Activated T-helper 2 cell treated with anti-CD3 and anti-CD28 coated beads, Interferon-gamma antibody, Interleukin-2, Interleukin-4, amounts not matched to agents 10 μg/mL and 5 μg/mL and 100 μg/mL, durations not matched to agents 14 hours and 24 hours and 36 hours (primary cell): ENCODE results near the gene VIPR2. TPM values are rescaled to one million over a fixed set of nuclear protein-coding genes. Genes with fewer than 3 reads are reported as not detected.

Experiments used
- DNase-seq: peaks from one replicate; pipeline ENCODE4 v3.0.0; 2021; ENCODE audit warnings: low spot score
- H3K27ac Mint-ChIP-seq: one replicate; pipeline ENCODE4 v1.8.0; 2021; ENCODE audit warnings: mixed read lengths
- H3K27me3 Mint-ChIP-seq: one replicate; pipeline ENCODE4 v1.8.0; 2021; ENCODE audit warnings: low read depth, mixed read lengths
- H3K36me3 Mint-ChIP-seq: one replicate; pipeline ENCODE4 v1.8.0; 2021; ENCODE audit warnings: low read depth, mixed read lengths
- H3K4me1 Mint-ChIP-seq: one replicate; pipeline ENCODE4 v1.8.0; 2021; ENCODE audit warnings: low read depth, mixed read lengths
- H3K4me3 Mint-ChIP-seq: one replicate; pipeline ENCODE4 v1.8.0; 2021; ENCODE audit warnings: low read depth, mild to moderate bottlenecking, moderate library complexity, mixed read lengths
- H3K9me3 Mint-ChIP-seq: one replicate; pipeline ENCODE4 v1.8.0; 2021; ENCODE audit warnings: mixed read lengths
- intact Hi-C: fragments of 100-400 bp; cut with micrococcal nuclease; formaldehyde crosslinking; loops from one replicate; pipeline ENCODE4 v1.15.1; 2023
- total RNA-seq: library from RNA; stranded (reverse); gene quantifications from 2 replicates; pipeline ENCODE4 v1.2.3, GENCODE V29; 2022

The VIPR2 gene
- total RNA-seq, 1 donor from 2014 or later = 4.2 TPM

- H3K4me3 Mint-ChIP-seq = no peak overlapping the region
- H3K27me3 Mint-ChIP-seq = peaks cover 11% of the 10 kb centered on the region
- H3K4me1 Mint-ChIP-seq = peaks cover 8% of the 10 kb centered on the region
Measured at GRCh38 chr7:159033473-159033825, 111.2 kb downstream of the VIPR2 start.

GRCh38 chr7:159032753-159033472, 111.8 kb downstream of the VIPR2 start:
- H3K4me3 Mint-ChIP-seq = no peak overlapping the region
- H3K9me3 Mint-ChIP-seq = no peaks in the 10 kb centered on the region
- H3K4me1 Mint-ChIP-seq = peaks cover 3% of the 10 kb centered on the region
- intact Hi-C loops = no loop called here
- H3K27ac Mint-ChIP-seq = no peak overlapping the region
- DNase-seq = no peak
- peaks cover 3% of the 10 kb centered on the region for H3K36me3 Mint-ChIP-seq
- peaks cover 11% of the 10 kb centered on the region for H3K27me3 Mint-ChIP-seq

More at GRCh38 chr7:159033473-159033825, 111.2 kb downstream of the VIPR2 start:
- Mint-ChIP-seq H3K9me3 (no peaks in the 10 kb centered on the region), H3K36me3 (peaks cover 3% of the 10 kb centered on the region), H3K27ac (no peak overlapping the region)
- DNase-seq = no peak
- intact Hi-C loops = no loop called here

- intact Hi-C loops = no loop called here
- H3K27me3 Mint-ChIP-seq = peaks cover 11% of the 10 kb centered on the region
- DNase-seq = no peak
- H3K36me3 Mint-ChIP-seq = peaks cover 3% of the 10 kb centered on the region
- no peaks in the 10 kb centered on the region for H3K9me3 Mint-ChIP-seq
- H3K4me3 Mint-ChIP-seq = no peak overlapping the region
- no peak overlapping the region for H3K27ac Mint-ChIP-seq
- H3K4me1 Mint-ChIP-seq = peaks cover 3% of the 10 kb centered on the region
Measured at GRCh38 chr7:159032322-159032721, 112.3 kb downstream of the VIPR2 start.

- Mint-ChIP-seq H3K27ac (no peak overlapping the region), H3K27me3 (peaks cover 11% of the 10 kb centered on the region), H3K4me1 (peaks cover 6% of the 10 kb centered on the region), H3K9me3 (no peaks in the 10 kb centered on the region), H3K4me3 (no peak overlapping the region), H3K36me3 (peaks cover 3% of the 10 kb centered on the region)
- DNase-seq = no peak
- intact Hi-C loops = no loop called here
Measured at GRCh38 chr7:159031750-159032149, 112.9 kb downstream of the VIPR2 start.

- Mint-ChIP-seq H3K4me3 (peak overlapping the region; percentile 55), H3K27me3 (peaks cover 11% of the 10 kb centered on the region), H3K9me3 (no peaks in the 10 kb centered on the region), H3K36me3 (peaks cover 3% of the 10 kb centered on the region), H3K27ac (no peak overlapping the region), H3K4me1 (peaks cover 11% of the 10 kb centered on the region)
- DNase-seq = no peak
- intact Hi-C loops = no loop called here
Measured at GRCh38 chr7:159031135-159031701, 113.4 kb downstream of the VIPR2 start.

GRCh38 chr7:159030490-159031134, 114.1 kb downstream of the VIPR2 start:
- peaks cover 12% of the 10 kb centered on the region for H3K4me1 Mint-ChIP-seq
- no peak for DNase-seq
- H3K4me3 Mint-ChIP-seq = peak overlapping the region; percentile 55
- H3K36me3 Mint-ChIP-seq = peaks cover 3% of the 10 kb centered on the region
- intact Hi-C loops = no loop called here
- peaks cover 11% of the 10 kb centered on the region for H3K27me3 Mint-ChIP-seq
- no peaks in the 10 kb centered on the region for H3K9me3 Mint-ChIP-seq
- no peak overlapping the region for H3K27ac Mint-ChIP-seq

DNA sequence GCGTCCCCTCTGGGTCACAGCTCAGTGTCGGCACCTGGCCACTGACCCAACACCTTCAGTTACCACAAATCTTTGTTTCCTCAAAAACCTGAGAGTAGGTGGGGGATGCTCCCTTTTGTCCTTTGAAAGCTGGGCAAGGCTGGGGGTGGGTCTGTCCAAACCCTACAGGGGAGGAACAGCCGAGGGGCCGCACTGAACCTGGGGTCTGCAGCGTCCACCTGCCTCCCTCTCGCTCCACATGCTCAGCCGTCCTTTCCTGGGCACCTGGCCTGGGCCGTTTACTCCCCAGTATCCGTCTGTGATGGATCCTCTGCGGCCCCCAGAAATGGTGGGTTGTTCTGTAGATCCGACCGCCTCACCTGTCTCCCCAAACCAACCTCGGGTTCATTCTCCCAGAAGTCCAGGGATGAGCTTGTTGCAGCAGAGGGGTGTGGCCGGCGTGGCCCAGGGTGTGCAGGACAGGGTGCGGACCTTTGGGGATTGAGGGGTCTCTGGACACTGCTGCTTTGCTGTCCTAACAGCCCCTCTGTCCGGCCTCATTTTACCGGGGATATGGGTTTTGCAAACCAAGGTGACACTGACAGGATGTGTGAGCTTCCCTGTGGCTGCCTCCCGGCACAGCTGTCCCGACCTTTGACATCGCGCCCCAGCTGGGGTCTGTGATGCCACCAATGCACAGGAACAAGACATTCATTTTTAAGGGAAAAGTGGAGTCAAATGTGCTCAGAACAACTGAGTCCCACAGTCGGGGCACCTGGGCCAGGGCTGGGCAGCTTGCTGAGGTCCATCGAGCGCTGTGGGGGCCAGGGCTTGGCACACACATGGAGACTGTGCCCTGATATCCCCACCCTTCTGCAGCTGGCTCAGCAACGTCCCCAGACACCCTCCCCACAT, 115.9 kb downstream of the VIPR2 start:
- Mint-ChIP-seq H3K36me3 (peaks cover 3% of the 10 kb centered on the region), H3K27ac (no peak overlapping the region), H3K9me3 (no peaks in the 10 kb centered on the region), H3K4me3 (no peak overlapping the region), H3K27me3 (peaks cover 13% of the 10 kb centered on the region), H3K4me1 (peaks cover 12% of the 10 kb centered on the region)
- intact Hi-C loops = no loop called here
- DNase-seq = no peak

DNA sequence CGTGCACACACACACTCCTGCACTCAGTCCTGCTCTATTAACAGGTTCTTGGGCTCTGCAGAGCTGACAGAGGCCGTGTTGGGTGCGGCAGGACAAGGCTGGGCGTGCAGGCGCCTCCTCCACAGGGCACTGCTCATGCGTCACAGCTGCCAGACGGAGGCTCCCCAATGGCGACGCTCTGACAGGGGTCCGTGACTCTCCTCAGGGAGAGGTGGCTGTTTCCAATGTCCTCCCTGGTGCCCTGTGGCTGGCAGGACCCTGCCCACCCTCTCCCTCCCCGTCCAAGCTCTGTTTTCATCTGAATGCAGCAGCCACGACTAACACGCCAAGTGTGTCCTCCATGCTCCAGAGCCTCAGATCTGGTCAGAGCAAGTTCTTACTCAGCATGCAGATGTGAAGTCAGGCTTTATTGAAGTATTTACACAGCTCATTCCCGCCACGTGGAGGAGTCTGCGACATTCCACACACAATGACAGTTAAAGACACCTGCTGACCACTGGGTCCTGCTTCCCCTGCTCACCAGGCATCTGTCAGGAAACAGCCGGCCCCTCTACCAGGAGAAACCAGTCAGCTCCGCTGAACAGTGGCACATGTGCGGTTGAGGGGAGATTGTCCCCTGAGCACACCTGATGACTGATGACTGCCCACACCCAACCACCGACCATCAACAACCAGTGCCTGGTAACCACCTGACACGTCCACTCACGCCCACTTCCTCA, 116.7 kb downstream of the VIPR2 start:
- Mint-ChIP-seq H3K4me1 (peaks cover 12% of the 10 kb centered on the region), H3K27me3 (peaks cover 13% of the 10 kb centered on the region), H3K36me3 (peaks cover 3% of the 10 kb centered on the region), H3K4me3 (no peak overlapping the region), H3K27ac (no peak overlapping the region), H3K9me3 (no peaks in the 10 kb centered on the region)
- intact Hi-C loops = no loop called here
- no peak for DNase-seq

GRCh38 chr7:159027056-159027788, 117.4 kb downstream of the VIPR2 start:
- Mint-ChIP-seq H3K9me3 (no peaks in the 10 kb centered on the region), H3K36me3 (no peaks in the 10 kb centered on the region), H3K4me3 (no peak overlapping the region), H3K27ac (no peak overlapping the region), H3K27me3 (peaks cover 13% of the 10 kb centered on the region), H3K4me1 (peaks cover 13% of the 10 kb centered on the region)
- intact Hi-C loops = no loop called here
- no peak for DNase-seq

- no peak for DNase-seq
- Mint-ChIP-seq H3K27me3 (peaks cover 10% of the 10 kb centered on the region), H3K9me3 (no peaks in the 10 kb centered on the region), H3K36me3 (no peaks in the 10 kb centered on the region), H3K4me1 (peaks cover 13% of the 10 kb centered on the region), H3K4me3 (no peak overlapping the region), H3K27ac (no peak overlapping the region)
- intact Hi-C loops = no loop called here
Measured at GRCh38 chr7:159026271-159027055, 118.2 kb downstream of the VIPR2 start.

DNA sequence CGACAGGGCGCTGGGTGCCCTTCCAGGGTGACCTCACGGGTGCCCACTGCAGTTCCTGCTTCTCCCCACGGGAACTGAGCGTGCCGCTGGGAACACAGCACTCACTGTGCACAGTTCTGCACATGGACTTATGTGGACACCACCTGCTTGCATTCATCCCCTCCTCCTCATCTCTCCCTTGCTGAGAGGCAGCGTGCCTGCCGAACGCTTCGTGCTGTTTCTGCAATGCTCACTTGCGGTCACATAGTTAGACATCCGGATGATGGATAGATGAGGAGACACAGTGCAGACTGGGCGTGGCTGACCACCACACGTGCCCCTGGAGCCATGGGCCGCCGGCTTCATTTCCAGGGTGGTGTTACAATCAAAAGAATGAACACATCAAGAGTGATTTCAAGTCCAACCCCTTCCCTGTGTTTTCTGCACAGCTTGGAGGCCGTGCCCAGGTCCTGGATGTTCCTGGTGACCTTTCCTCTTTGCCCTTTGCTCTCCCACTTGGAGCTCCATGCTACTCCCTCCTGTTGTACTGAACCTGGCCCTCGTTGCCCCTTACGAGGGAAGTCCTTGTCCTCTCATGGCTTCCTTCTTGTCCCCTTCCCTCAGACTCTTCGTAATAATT, 119.4 kb downstream of the VIPR2 start:
- no peak overlapping the region for H3K4me3 Mint-ChIP-seq
- DNase-seq = no peak
- peaks cover 1% of the 10 kb centered on the region for H3K36me3 Mint-ChIP-seq
- peaks cover 4% of the 10 kb centered on the region for H3K27me3 Mint-ChIP-seq
- H3K9me3 Mint-ChIP-seq = peaks cover 2% of the 10 kb centered on the region
- no peak overlapping the region for H3K27ac Mint-ChIP-seq
- intact Hi-C loops = no loop called here
- H3K4me1 Mint-ChIP-seq = peaks cover 10% of the 10 kb centered on the region
